GM18873 (cell line): ENCODE results near the gene DAPK3.
"Not testable (repeated sequence)": the region's sequence is repeated elsewhere in the genome, so short reads cannot be mapped to it uniquely, and the experiment has no call there.

ENCODE experiments used
- ATAC-seq: cut with Tn5 transposase; IDR thresholded peaks from one replicate; pipeline ENCODE4 v1.9.1; 2021; ENCODE audit warnings: mild to moderate bottlenecking, moderate library complexity, moderate number of reproducible peaks; ENCODE audit not compliant: unreplicated experiment, low FRiP score

DAPK3 gene

GRCh38 chr19:3980353-3981251 is 9.7 kb upstream of the DAPK3 start:
- no peak for ATAC-seq

DNA sequence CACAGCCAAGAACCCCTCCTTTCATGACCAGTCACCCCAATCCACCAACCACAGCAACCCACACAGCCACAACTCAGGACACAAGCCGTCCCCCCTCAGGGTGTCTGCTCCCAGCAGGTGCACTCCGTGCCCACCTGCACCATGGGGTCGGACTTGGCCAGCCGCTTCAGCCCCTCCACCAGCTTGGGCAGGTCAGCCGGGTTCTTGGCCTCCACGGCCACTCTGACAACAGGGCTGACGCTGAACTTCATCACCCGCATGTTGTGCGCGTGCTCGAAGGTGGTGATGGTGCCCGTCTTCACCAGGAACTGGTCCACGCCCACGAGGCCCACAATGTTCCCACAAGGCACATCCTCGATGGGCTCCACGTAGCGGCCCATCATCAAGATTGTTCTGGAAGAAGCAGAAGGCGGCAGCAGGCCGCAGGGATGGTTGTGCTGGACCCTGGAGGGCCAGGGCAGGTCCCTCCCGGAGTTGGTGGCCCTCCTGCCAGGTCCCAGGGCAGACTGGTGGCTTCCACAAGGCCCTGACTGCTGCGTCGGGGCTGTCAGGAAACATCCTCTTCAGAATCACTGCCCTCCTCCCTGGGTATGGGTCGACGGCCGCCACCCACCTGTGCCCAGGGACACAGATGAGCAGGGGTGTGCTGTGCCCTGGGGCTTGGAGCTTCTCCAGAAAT is 8.9 kb upstream of the DAPK3 start:
- ATAC-seq = no peak

DNA sequence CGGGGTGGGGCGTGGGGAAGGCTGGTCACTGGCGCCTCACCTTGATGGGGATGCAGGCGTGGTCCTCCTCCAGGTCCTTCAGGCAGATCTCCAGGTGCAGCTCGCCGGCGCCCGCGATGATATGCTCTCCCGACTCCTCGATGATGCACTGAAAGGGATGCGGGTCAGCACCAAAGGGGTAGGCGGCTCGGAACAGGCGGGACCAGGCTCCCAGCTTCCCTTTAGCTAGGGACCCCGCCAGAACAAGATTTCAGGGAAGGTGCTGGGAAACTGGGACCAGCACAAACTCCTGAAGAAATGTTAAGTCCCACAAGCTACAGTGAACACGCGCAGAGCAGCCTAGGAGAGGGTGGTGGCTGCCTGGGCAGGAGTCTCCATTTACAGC is 8.4 kb upstream of the DAPK3 start:
- no peak for ATAC-seq

- ATAC-seq = no peak
These were observed 7.2 kb upstream of the DAPK3 start for GRCh38 chr19:3978145-3978544.

DNA sequence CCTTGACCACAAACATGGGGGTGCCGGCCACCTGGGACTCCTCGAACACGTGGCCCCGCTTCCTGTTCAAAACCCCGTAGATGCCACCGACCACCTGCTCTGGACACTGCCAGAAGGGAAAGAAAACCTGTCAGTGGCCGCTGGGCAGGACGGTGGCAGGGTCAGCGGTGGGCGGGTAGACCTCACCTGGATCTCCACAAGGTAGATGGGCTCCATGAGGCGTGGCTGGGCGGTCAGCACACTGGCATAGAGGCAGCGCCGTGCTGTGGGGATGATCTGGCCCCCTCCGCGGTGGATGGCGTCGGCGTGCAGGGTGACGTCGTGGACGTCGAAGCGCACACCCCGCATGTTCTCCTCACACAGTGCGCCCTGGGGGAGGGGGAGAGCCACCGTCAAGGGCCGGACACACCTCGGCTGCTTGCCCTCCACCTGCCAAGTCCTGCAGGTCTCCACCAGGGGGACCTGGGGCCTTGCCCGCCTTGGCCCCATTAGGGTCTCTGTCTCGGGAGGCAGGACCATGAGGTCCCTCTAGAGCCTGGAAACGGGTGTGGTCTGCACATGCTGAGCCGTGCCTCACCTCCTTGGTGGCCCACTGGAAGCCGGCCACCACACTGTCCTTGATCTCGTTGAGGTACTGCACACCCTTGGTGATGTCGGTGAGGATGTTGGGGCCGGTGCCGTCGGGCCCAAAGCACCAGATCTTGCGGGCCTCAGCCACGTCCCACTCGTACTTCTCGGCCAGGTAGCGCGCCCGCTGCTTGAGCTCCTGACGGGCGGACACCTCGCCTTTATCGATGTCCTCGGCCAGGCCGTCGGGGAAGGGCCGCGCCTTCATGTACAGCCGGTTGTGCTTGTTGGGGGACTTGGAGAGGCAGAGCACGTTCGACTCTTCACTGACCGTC is 6.6 kb upstream of the DAPK3 start:
- no peak for ATAC-seq

- no peak for ATAC-seq
These were observed 5.8 kb upstream of the DAPK3 start for GRCh38 chr19:3976495-3977241.

GRCh38 chr19:3975637-3976087 is 4.8 kb upstream of the DAPK3 start:
- no peak for ATAC-seq

GRCh38 chr19:3975144-3975543 is 4.2 kb upstream of the DAPK3 start:
- no peak for ATAC-seq

GRCh38 chr19:3970313-3970807 is 539 bp downstream of the DAPK3 start:
- no peak for ATAC-seq

DNA sequence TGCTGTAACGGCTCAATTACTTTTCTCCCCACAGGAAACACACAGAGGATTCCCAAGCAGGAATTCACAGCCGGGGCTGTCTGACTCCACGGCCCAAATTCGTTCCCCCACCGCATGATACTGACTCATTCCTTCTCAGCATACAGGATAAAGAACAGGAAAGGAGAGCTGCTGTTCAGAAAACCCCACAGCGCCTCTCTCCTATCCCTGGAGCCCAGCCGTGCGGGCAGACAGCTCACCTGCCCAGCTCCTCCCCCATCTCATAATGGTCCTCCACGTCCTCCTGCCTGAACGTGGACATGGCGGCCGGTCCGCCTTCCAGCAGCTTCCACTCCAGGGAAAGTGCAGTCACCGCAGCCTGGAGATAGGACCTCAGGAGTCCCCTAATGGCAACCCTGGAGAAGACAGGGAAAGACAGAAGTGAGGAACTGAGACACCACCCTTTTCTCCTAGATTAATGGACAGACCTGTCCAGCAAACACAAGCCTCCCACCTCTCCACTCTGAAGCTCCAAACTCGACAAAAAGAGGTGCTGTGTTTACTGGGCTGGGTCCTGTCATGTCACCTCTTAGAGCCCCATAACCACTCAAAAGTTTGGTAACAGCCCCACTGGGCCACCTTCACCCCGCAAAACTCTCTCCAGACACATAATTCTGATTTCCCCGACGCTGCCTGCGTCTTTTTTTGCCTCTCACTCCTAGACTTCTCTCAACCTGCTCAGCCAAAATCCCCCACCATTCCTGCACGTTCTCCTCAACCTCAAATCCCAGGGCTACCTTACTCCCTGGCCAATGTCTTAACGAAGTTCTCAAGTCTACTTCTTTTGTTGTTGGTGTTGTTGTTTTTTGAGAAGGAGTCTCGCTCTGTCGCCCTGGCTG is 1.2 kb downstream of the DAPK3 start:
- no peak for ATAC-seq

- no peak for ATAC-seq
These were observed 2.1 kb downstream of the DAPK3 start for GRCh38 chr19:3968556-3969434.

DNA sequence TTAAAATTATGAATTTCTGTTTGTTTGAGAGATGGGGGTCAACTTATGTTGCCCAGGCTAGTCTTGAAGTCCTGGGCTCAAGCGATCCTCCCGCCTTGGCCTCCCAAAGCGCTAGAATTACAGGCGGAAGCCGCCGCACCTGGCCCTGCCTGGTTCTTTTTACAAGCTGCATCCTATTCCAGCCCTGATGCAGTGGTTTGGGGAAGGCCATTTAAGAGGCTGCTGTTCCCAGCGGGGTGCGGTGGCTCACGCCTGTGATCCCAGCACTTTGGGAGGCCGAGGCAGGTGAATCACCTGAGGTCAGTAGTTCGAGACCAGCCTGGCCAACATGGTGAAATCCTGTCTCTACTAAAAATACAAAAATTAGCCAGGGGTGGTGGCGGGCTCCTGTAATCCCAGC is 2.9 kb downstream of the DAPK3 start:
- ATAC-seq = not testable (repeated sequence)

DNA sequence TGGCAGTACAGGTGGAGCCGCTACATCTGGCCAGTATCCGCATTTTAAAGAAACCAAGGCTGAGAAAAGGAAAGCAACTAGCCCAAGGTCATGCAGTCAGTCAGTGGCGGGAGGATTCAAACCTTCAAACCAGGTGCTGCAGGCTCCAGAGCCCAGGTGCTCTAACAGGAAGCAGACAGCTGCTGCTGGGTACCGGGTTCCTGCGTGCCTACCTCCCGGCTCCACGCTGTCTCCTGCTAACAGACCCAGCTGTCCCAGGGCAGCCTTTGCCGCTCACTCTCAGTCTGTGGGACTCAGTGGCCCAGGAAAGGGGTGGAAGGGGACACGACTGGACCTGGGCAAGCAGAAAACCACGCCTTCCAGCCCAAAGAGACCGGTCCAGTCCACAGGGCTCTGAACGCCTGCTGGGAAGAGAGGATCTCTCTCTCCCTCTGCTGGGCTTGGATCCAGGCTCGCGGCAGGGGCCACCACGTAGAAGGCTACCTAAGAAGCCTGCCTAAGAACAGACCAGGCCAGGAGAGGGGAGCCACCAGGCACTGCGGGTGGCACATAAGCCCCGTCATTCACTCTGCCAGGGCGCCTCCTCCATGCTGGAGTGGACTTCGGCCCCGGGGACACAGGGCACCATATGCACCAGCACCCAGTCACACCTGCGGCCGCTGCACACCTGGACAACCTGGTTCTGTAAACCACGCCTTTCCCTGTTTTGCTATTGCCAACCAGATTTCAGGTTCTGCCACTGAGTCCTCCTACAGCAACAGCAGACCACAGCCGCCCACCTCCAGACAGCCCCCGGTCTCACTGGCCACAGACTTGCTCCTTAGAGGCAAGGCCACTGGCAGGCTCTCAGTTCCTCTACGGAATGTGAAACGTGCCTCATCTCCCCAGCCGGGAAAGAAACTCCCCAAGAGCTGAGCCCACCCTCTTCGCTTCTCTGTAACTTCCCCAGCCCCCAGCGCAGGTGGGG is 4.6 kb downstream of the DAPK3 start:
- no peak for ATAC-seq

DNA sequence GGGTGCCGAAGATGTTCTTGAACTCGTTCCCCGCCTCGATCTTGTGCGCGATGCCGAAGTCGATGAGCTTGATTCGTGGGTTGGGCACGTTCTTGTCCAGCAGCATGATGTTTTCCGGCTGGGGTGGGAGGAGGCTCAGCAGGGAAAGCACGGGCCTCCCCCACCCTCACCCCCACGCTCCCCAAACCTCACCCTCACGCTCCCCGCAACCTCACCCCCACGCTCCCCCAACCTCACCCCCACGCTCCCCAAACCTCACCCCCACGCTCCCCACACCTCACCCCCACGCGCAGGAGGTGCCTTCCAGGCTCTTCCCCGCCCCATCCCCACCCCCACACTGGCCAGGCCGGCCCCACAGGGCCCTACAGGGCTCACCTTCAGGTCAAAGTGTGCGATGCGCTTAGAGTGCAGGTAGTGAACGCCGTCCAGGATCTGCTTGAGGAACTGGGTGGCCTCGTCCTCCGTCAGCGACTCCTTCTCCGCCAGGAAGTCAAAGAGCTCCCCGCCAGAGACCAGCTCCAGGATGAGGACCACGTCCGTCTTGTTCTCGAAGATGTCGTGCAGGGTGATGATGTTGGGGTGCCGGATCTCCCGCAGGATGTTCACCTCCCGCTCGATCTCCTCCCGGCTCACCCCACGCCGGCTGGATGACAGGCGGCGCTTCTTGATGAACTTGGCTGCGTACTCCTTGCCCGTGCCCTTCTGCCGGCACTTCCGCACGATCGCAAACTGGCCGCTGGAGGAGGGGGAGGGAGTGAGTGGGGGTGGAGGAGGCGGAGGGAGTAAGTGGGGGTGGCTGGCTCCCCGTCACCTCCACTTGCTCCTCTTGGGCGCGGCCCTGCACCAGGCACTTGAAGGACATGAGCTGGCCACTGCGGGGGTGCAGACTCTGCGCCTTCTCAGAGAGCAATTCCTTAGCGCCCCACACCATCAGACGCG is 6.4 kb downstream of the DAPK3 start:
- no peak for ATAC-seq

DNA sequence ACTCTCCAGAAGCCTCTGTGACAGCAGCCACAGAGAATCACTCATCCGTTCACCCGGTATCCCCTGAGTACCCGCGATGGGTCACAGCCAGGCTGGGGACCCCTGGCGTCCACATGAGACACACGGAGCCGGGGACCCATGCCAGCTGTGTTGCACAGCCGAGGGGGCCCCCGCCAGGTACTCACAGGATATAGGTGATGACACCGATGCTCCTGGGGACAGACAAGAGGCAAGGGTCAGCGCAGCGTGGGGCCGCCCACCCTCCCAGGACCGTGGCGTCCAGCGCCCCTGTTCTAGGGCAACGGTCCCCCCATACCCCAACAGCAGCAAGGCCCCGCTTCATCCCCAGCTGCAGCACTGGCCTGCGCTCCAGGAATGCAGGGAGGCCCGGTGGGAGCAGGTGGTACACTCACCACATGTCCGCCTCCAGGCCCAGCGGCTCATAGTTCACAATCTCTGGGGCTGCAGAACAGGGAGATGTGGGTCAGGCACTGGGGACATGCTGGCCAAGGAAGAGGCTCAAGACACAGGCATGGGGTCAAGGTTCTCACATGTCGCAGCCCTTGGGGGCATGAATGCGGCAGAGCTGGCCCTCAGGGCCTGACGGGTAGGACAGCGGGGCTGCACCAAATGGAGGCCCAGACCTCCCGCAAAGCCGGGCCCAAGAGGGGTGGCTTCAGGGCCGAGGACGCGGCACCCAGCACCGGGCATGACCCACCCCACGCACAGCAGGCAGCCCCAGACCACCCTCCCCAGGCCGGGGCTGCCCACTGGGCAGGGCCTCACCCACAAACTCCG is 7.2 kb downstream of the DAPK3 start:
- no peak for ATAC-seq
